Left lung (tissue), 10 donors: ENCODE data around the gene RNH1. TPM values are rescaled to one million over a fixed set of nuclear protein-coding genes. Genes with fewer than 3 reads are reported as not detected.

Experiments used
- ATAC-seq: fragments of 200-7000 bp; cut with Tn5 transposase; one replicate; pipeline ENCODE4 v1.9.1; 2020; ENCODE audit warnings: moderate library complexity
- DNase-seq, 4 donors: peaks; one replicate each; pipeline ENCODE4 v3.0.0-alpha.2; 2013 to 2020
- H3K27ac ChIP-seq, 2 donors: fragments of 200-600 bp; sonication (generic) in 1 of 2; one replicate each; pipeline versions ENCODE4 v1.5.0 to v1.8.0; 2020 to 2021
- H3K27me3 ChIP-seq, 2 donors: fragments of 200-600 bp; sonication (generic) in 1 of 2; one replicate each; pipeline versions ENCODE4 v1.5.0 to v1.8.0; 2020 to 2021
- H3K36me3 ChIP-seq, 2 donors: fragments of 200-600 bp; sonication (generic) in 1 of 2; one replicate each; pipeline versions ENCODE4 v1.5.0 to v1.8.0; 2020 to 2021
- H3K4me1 ChIP-seq, 2 donors: fragments of 200-600 bp; one replicate each; pipeline ENCODE4 v1.8.0; 2021
- H3K4me3 ChIP-seq, 2 donors: fragments of 200-600 bp; sonication (generic) in 1 of 2; one replicate each; pipeline versions ENCODE4 v1.5.0 to v1.8.0; 2020 to 2021; ENCODE audit warnings: mild to moderate bottlenecking in 1 of 2
- H3K9me3 ChIP-seq, 2 donors: fragments of 200-600 bp; sonication (generic) in 1 of 2; one replicate each; pipeline versions ENCODE4 v1.5.0 to v1.8.0; 2020 to 2021
- intact Hi-C, 2 donors: fragments of 100-400 bp; cut with DNase I; formaldehyde crosslinking; loops; one replicate each; pipeline versions ENCODE4 v1.11.2 to v1.14.2; 2022
- polyA plus RNA-seq, 6 donors: library from polyadenylated mRNA; unstranded; fragments of 120-200 nt; gene quantifications; one replicate each; pipeline ENCODE4 v1.2.1, GENCODE V29; 2013; ENCODE audit not compliant: insufficient read length in 6 of 6
- total RNA-seq, 2 donors: library from RNA; stranded (reverse); fragmentation: NEBNext Ultra II Directional; extraction: Animal tissue kit (Norgen Biotek cat#: 25700); gene quantifications; one replicate each; pipeline ENCODE4 v1.2.1, GENCODE V29; 2021
- TF ChIP-seq, protein P1 (sequence below), 2 donors: fragments of 200-600 bp; sonication (generic) in 1 of 2; IDR thresholded peaks; one replicate each; pipeline versions ENCODE4 v1.5.0 to v1.8.0; 2021; ENCODE audit warnings: antibody characterized with exemption in 2 of 2
- donor health status: DM: no; HTN: yes; CAD: no.
- donor health status: DM: no; HTN: no; CAD: no.

Gene RNH1
- total and polyA plus RNA-seq, 8 donors, result 69.3 to 243 (median 91.2) TPM

DNA sequence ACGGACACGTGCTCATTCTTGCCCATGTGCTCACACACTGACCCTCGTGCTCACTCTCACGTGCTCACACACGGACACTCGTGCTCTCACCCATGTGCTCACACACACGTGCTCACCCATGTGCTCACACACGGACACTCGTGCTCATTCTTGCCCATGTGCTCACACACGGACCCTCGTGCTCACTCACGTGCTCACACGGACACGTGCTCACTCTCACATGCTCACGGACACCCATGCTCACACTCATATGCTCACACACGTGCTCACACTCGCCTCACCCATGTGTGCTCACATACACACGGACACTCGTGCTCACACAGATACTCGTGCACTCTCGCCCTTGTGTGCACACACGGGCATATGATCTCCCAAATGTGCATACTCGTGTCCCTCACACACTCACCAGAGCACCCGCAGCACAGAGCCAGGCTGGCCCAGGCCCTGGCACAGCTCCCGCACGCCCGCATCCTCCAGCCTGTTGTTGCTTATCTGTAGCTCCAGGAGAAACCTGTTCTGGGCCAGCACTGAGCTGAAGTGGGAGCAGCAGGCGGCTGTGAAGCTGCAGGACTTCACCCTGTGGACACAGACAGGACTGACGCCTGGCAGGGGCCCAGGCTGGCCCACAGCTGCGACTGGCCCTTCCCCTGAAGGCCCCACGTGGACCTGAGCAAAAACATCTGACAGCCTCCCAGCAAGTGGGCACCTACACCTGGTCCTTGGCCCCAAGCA is 9.3 kb downstream of the RNH1 start:
- no peaks in the 10 kb centered on the region for H3K27me3 ChIP-seq
- H3K4me3 ChIP-seq, result no peak overlapping the region
- H3K4me1 ChIP-seq, result peaks cover 0 to 10% of the 10 kb centered on the region in 2 donors
- DNase-seq (peak in 1 of 4 donors; percentile 59), ATAC-seq (no peak)
- H3K27ac ChIP-seq, result no peak overlapping the region
- H3K36me3 ChIP-seq, result peaks cover 0 to 95% of the 10 kb centered on the region in 2 donors
- no peaks in the 10 kb centered on the region for H3K9me3 ChIP-seq
- intact Hi-C loops, result no loop called here
- TF ChIP-seq, protein P1, sequence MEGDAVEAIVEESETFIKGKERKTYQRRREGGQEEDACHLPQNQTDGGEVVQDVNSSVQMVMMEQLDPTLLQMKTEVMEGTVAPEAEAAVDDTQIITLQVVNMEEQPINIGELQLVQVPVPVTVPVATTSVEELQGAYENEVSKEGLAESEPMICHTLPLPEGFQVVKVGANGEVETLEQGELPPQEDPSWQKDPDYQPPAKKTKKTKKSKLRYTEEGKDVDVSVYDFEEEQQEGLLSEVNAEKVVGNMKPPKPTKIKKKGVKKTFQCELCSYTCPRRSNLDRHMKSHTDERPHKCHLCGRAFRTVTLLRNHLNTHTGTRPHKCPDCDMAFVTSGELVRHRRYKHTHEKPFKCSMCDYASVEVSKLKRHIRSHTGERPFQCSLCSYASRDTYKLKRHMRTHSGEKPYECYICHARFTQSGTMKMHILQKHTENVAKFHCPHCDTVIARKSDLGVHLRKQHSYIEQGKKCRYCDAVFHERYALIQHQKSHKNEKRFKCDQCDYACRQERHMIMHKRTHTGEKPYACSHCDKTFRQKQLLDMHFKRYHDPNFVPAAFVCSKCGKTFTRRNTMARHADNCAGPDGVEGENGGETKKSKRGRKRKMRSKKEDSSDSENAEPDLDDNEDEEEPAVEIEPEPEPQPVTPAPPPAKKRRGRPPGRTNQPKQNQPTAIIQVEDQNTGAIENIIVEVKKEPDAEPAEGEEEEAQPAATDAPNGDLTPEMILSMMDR (IDR thresholded peaks at IDR 0.05), result no peak

DNA sequence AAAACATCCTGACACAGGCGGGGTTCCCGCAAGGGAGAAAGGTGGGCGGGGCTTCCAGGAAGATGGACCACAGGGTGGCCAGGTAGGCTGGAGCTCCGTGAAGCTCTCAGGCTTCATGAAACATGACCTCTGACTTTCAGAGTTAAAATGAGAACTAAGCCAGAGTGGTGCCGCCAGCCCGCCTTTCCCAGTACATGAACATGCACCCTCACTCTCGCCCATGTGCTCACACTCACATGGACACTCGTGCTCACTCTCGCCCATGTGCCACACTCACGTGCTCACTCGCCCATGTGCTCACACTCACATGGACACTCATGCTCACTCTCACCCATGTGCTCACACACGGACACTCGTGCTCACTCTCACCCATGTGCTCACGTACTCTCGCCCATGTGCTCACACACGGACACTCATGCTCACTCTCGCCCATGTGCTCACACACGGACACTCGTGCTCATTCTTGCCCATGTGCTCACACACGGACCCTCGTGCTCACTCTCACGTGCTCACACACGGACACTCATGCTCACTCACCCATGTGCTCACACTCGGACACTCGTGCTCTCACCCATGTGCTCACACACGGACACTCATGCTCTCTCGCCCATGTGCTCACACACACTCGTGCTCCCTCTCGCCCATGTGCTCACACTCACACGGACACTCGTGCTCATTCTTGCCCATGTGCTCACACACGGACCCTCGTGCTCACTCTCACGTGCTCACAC is 10.0 kb downstream of the RNH1 start:
- H3K36me3 ChIP-seq, result peaks cover 0 to 95% of the 10 kb centered on the region in 2 donors

DNA sequence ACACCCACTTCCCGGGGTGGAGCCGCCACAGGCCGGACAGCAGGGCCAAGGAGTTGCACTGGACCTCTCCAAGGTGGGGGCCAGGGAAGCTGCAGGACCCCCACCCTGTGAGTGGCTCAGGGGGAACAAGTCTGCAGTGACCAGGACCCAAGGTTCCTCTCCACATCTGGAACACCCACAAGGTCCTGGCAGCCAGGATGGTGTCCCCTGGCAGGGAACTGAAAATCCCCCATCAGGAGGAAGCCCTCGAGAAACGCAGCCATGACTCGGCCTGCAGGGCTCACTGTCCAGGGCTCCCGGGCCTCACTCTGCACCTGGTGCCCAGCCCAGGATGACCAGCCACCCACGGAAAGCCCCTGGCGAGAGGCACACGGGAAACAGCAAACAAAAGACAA is 11.5 kb downstream of the RNH1 start:
- ATAC-seq, result no peak
- H3K27ac ChIP-seq, result no peak overlapping the region
- H3K9me3 ChIP-seq, result no peaks in the 10 kb centered on the region
- H3K27me3 ChIP-seq, result no peaks in the 10 kb centered on the region
- TF ChIP-seq, protein P1 (IDR thresholded peaks at IDR 0.05), result no peak
- no peak overlapping the region for H3K4me3 ChIP-seq
- no peaks in the 10 kb centered on the region for H3K4me1 ChIP-seq
- intact Hi-C loops, result no loop called here
- H3K36me3 ChIP-seq, result peaks cover 0 to 93% of the 10 kb centered on the region in 2 donors
- peak in 1 of 4 donors; percentile 57 for DNase-seq

More for the DNA sequence above, 10.0 kb downstream of the RNH1 start:
- intact Hi-C loops, result no loop called here
- Histone ChIP-seq H3K27ac (no peak overlapping the region), H3K27me3 (no peaks in the 10 kb centered on the region), H3K4me3 (no peak overlapping the region), H3K9me3 (no peaks in the 10 kb centered on the region), H3K4me1 (peaks cover 0 to 3% of the 10 kb centered on the region in 2 donors)
- DNase-seq (peak in 1 of 4 donors; percentile 45), ATAC-seq (no peak)
- TF ChIP-seq, protein P1 (IDR thresholded peaks at IDR 0.05), result no peak

DNA sequence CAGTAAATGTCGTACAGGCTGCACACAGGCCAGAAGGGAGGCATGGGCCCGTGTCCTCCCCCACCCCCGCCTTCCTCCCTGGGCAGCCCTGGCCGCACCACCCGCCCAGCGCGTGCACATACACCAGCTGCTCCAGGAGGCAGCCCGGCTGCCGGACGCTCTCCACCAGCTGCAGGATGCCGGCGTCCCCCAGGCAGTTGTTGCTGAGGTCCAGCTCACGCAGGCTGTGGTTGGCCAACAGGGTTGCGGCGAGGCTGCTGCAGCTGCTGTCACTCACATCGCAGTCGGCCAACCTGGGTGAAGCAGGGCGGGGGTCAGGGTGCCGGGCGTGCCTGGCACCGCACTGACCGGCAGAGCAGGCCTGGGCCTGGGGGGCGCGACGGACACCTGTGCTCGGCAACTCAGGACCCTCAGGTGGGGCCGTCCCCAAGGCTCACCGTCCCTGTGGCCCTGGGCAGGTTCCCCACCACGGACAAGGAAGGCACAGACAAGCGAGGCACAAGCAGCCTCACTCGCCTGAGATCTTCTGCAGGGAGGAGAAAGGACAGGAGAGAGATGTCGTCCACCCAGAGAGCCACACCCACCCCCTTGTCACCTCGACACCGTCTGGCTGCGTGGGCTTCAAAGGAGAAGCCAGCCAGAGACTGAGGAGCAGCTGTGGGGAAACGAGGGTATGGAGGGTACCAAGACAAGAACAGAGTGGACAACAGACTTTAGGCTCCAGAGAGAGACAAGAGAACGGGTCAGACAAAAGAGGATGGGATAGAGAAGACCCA is 12.1 kb downstream of the RNH1 start:
- no peak overlapping the region for H3K4me3 ChIP-seq
- no peaks in the 10 kb centered on the region for H3K27me3 ChIP-seq
- H3K9me3 ChIP-seq, result no peaks in the 10 kb centered on the region
- DNase-seq, result peak in 1 of 4 donors; percentile 71
- TF ChIP-seq, protein P1 (IDR thresholded peaks at IDR 0.05), result no peak
- H3K36me3 ChIP-seq, result peaks cover 0 to 93% of the 10 kb centered on the region in 2 donors
- intact Hi-C loops, result no loop called here
- no peak overlapping the region for H3K27ac ChIP-seq
- ATAC-seq, result no peak
- no peaks in the 10 kb centered on the region for H3K4me1 ChIP-seq
